Activated CD4-positive, alpha-beta T cell treated with anti-CD3 and anti-CD28 coated beads for 36 hours (primary cell): ENCODE data around the gene WFDC2. TPM values are rescaled to one million over a fixed set of nuclear protein-coding genes. Genes with fewer than 3 reads are reported as not detected.

ENCODE experiments used
- ATAC-seq: fragments of 200-7000 bp; cut with Tn5 transposase; one replicate; pipeline ENCODE4 v1.10.0; 2021; ENCODE audit warnings: mild to moderate bottlenecking, moderate library complexity
- CTCF ChIA-PET: fragments of 350-600 bp; sonication (Branson Sonifier 250); formaldehyde crosslinking; loops from one replicate; lab custom pipeline; 2021; ENCODE audit warnings: antibody characterized with exemption; lab: Charles Lee
- POLR2A ChIA-PET: fragments of 350-600 bp; sonication (Branson Sonifier 250); formaldehyde crosslinking; loops from one replicate; lab custom pipeline; 2021; ENCODE audit warnings: antibody characterized with exemption, inconsistent platforms; lab: Charles Lee
- DNase-seq: peaks from one replicate; pipeline ENCODE4 v3.0.0-alpha.2; 2020
- H3K27ac Mint-ChIP-seq: one replicate; pipeline ENCODE4 v1.8.0; 2021; ENCODE audit warnings: mixed read lengths
- H3K27me3 Mint-ChIP-seq: one replicate; pipeline ENCODE4 v1.8.0; 2021; ENCODE audit warnings: mixed read lengths
- H3K36me3 Mint-ChIP-seq: one replicate; pipeline ENCODE4 v1.8.0; 2021; ENCODE audit warnings: low read depth, mixed read lengths
- H3K4me1 Mint-ChIP-seq: one replicate; pipeline ENCODE4 v1.8.0; 2021; ENCODE audit warnings: mixed read lengths
- H3K4me3 Mint-ChIP-seq: one replicate; pipeline ENCODE4 v1.8.0; 2021; ENCODE audit warnings: mild to moderate bottlenecking, moderate library complexity, mixed read lengths
- H3K9me3 Mint-ChIP-seq: one replicate; pipeline ENCODE4 v1.8.0; 2021; ENCODE audit warnings: low read depth, mixed read lengths
- intact Hi-C, 2 experiments: fragments of 100-400 bp; cut with DNase I in 1 of 2; cut with micrococcal nuclease in 1 of 2; formaldehyde crosslinking; loops; one replicate each; pipeline versions ENCODE4 v1.14.2 to v1.15.1; 2022 to 2024; cut with DNase I, micrococcal nuclease
- total RNA-seq, 2 experiments: library from RNA; stranded (reverse); gene quantifications; one replicate each; pipeline ENCODE4 v1.2.3, GENCODE V29; 2021

Gene WFDC2
- under 1 TPM; 0.56 to 0.66 TPM for total RNA-seq

- peak; percentile 35 for ATAC-seq
- no peaks in the 10 kb centered on the region for H3K9me3 Mint-ChIP-seq
These were observed at the start of gene WFDC2 for GRCh38 chr20:45469336-45470261. Gene WFDC2 (plus strand): TSS chr20:45469753. CDS start chr20:45469782, 29 bp downstream.

GRCh38 chr20:45420125-45420524 is 49.4 kb upstream of the WFDC2 start:
- Mint-ChIP-seq H3K27me3 (no peaks in the 10 kb centered on the region), H3K27ac (no peak overlapping the region), H3K4me3 (no peak overlapping the region), H3K9me3 (no peaks in the 10 kb centered on the region), H3K4me1 (peaks cover 32% of the 10 kb centered on the region), H3K36me3 (peaks cover 50% of the 10 kb centered on the region)
- ChIA-PET POLR2A (interaction anchor here (1.0 kb wide), 1 partner anchor 47 kb away, joined by 3 read pairs; no protein-coding TSS in a partner anchor), CTCF (interaction anchor here (0.6 to 7.3 kb wide), 7 partner anchors 12 to 117 kb away, joined by 3 to 43 read pairs (median 3); no protein-coding TSS in a partner anchor)
- DNase-seq: no peak
- intact Hi-C loops: no loop called here
- ATAC-seq: no peak

More at GRCh38 chr20:45469336-45470261, at the start of gene WFDC2:
- Mint-ChIP-seq H3K36me3 (no peaks in the 10 kb centered on the region), H3K4me1 (peaks cover 11% of the 10 kb centered on the region), H3K4me3 (peak within 1 kb of the TSS; percentile 57), H3K27ac (no peak within 1 kb of the TSS), H3K27me3 (peaks cover 60% of the 10 kb centered on the region)
- DNase-seq: peak; percentile 28
- intact Hi-C loops: no loop called here
- ChIA-PET POLR2A (no interaction called here), CTCF (interaction anchor here (0.7 to 1.3 kb wide), 2 partner anchors 107 to 176 kb away, joined by 4 to 5 read pairs; partner anchors contain the start of gene SYS1)

- H3K4me3 Mint-ChIP-seq: no peak overlapping the region
- no peaks in the 10 kb centered on the region for H3K27me3 Mint-ChIP-seq
- intact Hi-C loops: no loop called here
- H3K4me1 Mint-ChIP-seq: peaks cover 8% of the 10 kb centered on the region
- ChIA-PET CTCF (interaction anchor here (0.8 kb wide), 1 partner anchor 58 kb away, joined by 3 read pairs; no protein-coding TSS in a partner anchor), POLR2A (no interaction called here)
- H3K27ac Mint-ChIP-seq: no peak overlapping the region
- peaks cover 51% of the 10 kb centered on the region for H3K36me3 Mint-ChIP-seq
- no peaks in the 10 kb centered on the region for H3K9me3 Mint-ChIP-seq
- ATAC-seq: no peak
- DNase-seq: no peak
These were observed 45.9 kb upstream of the WFDC2 start for GRCh38 chr20:45423700-45424099.

GRCh38 chr20:45425561-45425960 is 44.0 kb upstream of the WFDC2 start:
- POLR2A ChIA-PET: no interaction called here

GRCh38 chr20:45426320-45427016 is 43.1 kb upstream of the WFDC2 start:
- Mint-ChIP-seq H3K27ac (no peak overlapping the region), H3K27me3 (no peaks in the 10 kb centered on the region), H3K4me3 (no peak overlapping the region), H3K9me3 (no peaks in the 10 kb centered on the region), H3K36me3 (peaks cover 32% of the 10 kb centered on the region), H3K4me1 (no peaks in the 10 kb centered on the region)
- intact Hi-C loops: no loop called here
- no peak for DNase-seq
- no peak for ATAC-seq
- CTCF ChIA-PET: interaction anchor here (1.4 to 2.5 kb wide), 2 partner anchors 11 to 53 kb away, joined by 3 to 13 read pairs; no protein-coding TSS in a partner anchor
- POLR2A ChIA-PET: interaction anchor here (0.6 kb wide), 1 partner anchor 412 kb away, joined by 3 read pairs; no protein-coding TSS in a partner anchor

More at GRCh38 chr20:45425561-45425960, 44.0 kb upstream of the WFDC2 start:
- Mint-ChIP-seq H3K27ac (no peak overlapping the region), H3K4me1 (no peaks in the 10 kb centered on the region), H3K9me3 (no peaks in the 10 kb centered on the region), H3K36me3 (peaks cover 36% of the 10 kb centered on the region), H3K4me3 (no peak overlapping the region), H3K27me3 (no peaks in the 10 kb centered on the region)
- CTCF ChIA-PET: interaction anchor here (1.4 kb wide), 1 partner anchor 52 kb away, joined by 3 read pairs; no protein-coding TSS in a partner anchor
- DNase-seq: no peak
- intact Hi-C loops: no loop called here
- no peak for ATAC-seq

GRCh38 chr20:45427236-45428149 is 42.1 kb upstream of the WFDC2 start:
- H3K36me3 Mint-ChIP-seq: peaks cover 27% of the 10 kb centered on the region
- H3K27me3 Mint-ChIP-seq: no peaks in the 10 kb centered on the region

GRCh38 chr20:45429618-45430017 is 39.9 kb upstream of the WFDC2 start:
- ATAC-seq: no peak
- Mint-ChIP-seq H3K27me3 (no peaks in the 10 kb centered on the region), H3K27ac (no peak overlapping the region), H3K36me3 (peaks cover 25% of the 10 kb centered on the region), H3K9me3 (no peaks in the 10 kb centered on the region), H3K4me3 (no peak overlapping the region), H3K4me1 (peaks cover 9% of the 10 kb centered on the region)
- DNase-seq: no peak
- POLR2A ChIA-PET: interaction anchor here (0.6 kb wide), 2 partner anchors 60 to 67 kb away, joined by 3 read pairs; partner anchors contain the start of gene SYS1
- CTCF ChIA-PET: interaction anchor here (0.6 to 2.3 kb wide), 4 partner anchors 14 to 67 kb away, joined by 5 to 11 read pairs (median 8); partner anchors contain the start of gene SYS1
- intact Hi-C loops: no loop called here

More at GRCh38 chr20:45427236-45428149, 42.1 kb upstream of the WFDC2 start:
- intact Hi-C loops: no loop called here
- no peak for ATAC-seq
- POLR2A ChIA-PET: interaction anchor here (0.6 kb wide), 1 partner anchor 411 kb away, joined by 3 read pairs; no protein-coding TSS in a partner anchor
- peaks cover 5% of the 10 kb centered on the region for H3K4me1 Mint-ChIP-seq
- CTCF ChIA-PET: interaction anchor here (0.7 to 2.5 kb wide), 5 partner anchors 10 to 136 kb away, joined by 3 to 13 read pairs (median 4); partner anchors contain the start of gene SYS1
- no peak overlapping the region for H3K4me3 Mint-ChIP-seq
- DNase-seq: no peak
- H3K27ac Mint-ChIP-seq: no peak overlapping the region
- H3K9me3 Mint-ChIP-seq: no peaks in the 10 kb centered on the region

- CTCF ChIA-PET: interaction anchor here (0.7 to 2.7 kb wide), 7 partner anchors 13 to 339 kb away, joined by 3 to 9 read pairs (median 4); partner anchors contain the start of gene SYS1
- H3K4me3 Mint-ChIP-seq: no peak overlapping the region
- H3K27me3 Mint-ChIP-seq: no peaks in the 10 kb centered on the region
- peaks cover 17% of the 10 kb centered on the region for H3K4me1 Mint-ChIP-seq
- POLR2A ChIA-PET: no interaction called here
- intact Hi-C loops: no loop called here
- peaks cover 13% of the 10 kb centered on the region for H3K36me3 Mint-ChIP-seq
- no peaks in the 10 kb centered on the region for H3K9me3 Mint-ChIP-seq
- ATAC-seq (peak; percentile 17), DNase-seq (no peak)
- H3K27ac Mint-ChIP-seq: no peak overlapping the region
These were observed 37.3 kb upstream of the WFDC2 start for GRCh38 chr20:45432294-45432693.

GRCh38 chr20:45433316-45433715 is 36.2 kb upstream of the WFDC2 start:
- Mint-ChIP-seq H3K27me3 (no peaks in the 10 kb centered on the region), H3K27ac (no peak overlapping the region), H3K4me3 (no peak overlapping the region), H3K36me3 (peaks cover 11% of the 10 kb centered on the region), H3K4me1 (peaks cover 17% of the 10 kb centered on the region), H3K9me3 (no peaks in the 10 kb centered on the region)
- ChIA-PET POLR2A (no interaction called here), CTCF (interaction anchor here (1.0 kb wide), 2 partner anchors 59 to 338 kb away, joined by 3 to 4 read pairs; no protein-coding TSS in a partner anchor)
- ATAC-seq (no peak), DNase-seq (no peak)
- intact Hi-C loops: no loop called here

- Mint-ChIP-seq H3K9me3 (no peaks in the 10 kb centered on the region), H3K4me3 (no peak overlapping the region), H3K36me3 (peaks cover 11% of the 10 kb centered on the region), H3K4me1 (peaks cover 17% of the 10 kb centered on the region), H3K27me3 (no peaks in the 10 kb centered on the region), H3K27ac (no peak overlapping the region)
- DNase-seq (no peak), ATAC-seq (no peak)
- ChIA-PET CTCF (interaction anchor here (1.0 to 4.3 kb wide), 3 partner anchors 17 to 47 kb away, joined by 3 to 48 read pairs (median 4); partner anchors contain the start of gene PIGT), POLR2A (no interaction called here)
- intact Hi-C loops: no loop called here
These were observed 35.6 kb upstream of the WFDC2 start for GRCh38 chr20:45433976-45434375.
